Stimulated activated CD4-positive, alpha-beta T cell treated with anti-CD3 and anti-CD28 coated beads, Interleukin-4, amount 100 ng/mL, for 48 hours (primary cell): ENCODE data around the gene HEPACAM.
A peak's percentile ranks its signal among the peaks of the same experiment; 100 is the strongest.
"Not testable (repeated sequence)": the region's sequence is repeated elsewhere in the genome, so short reads cannot be mapped to it uniquely, and the experiment has no call there.

ENCODE experiments used
- DNase-seq, 2 donors: peaks; one replicate each; pipeline ENCODE4 v3.0.0-alpha.2; 2020; ENCODE audit warnings: low read depth in 2 of 2

HEPACAM gene

DNA sequence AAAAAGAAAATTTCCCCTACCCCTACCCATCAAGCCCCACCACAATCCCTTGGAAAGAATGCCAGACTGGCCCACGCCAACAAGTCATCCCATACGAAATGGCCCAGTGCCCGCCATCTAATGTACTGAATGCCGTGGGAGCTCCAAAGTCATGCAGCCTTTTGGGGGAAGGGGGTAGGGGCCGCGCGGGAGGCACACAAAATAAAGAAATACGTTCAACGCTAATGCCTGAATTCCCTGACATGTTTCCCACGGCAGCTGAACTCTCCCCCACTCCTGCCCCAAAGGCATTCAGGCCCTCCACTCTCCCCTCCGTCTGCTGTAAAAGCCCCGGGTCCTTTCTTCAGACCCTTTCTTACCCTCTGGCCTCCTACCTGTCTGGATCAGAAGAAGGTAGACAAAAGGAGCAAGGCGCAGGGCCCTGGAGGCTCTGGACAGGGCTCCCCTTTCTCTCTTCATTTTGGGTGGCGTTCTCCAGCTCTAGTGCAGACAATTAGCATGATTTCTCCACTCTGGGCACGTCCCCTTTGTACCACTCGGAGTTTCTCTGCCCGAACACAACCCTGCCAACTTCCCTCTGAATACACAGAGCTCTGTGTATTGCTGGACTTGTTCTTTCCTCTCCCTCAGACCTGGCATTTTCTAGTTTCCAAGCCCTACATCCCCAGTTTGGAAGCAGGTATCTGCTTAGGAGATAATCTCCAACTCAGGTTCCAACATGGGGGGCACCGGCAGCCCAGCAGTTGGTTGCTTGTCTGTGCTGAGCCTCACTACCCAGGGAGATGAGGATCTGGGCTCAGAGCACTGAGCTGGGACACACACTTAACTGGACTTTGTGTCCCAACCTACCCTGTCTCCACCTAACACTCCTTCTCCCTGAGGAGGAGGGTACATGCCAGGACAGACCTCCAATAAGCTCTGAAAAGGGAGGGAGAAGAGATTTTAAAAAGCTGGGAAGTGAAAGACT, at the start of gene HEPACAM:
Gene HEPACAM (minus strand): TSS at position 500 of the 967 bp plus-strand sequence. CDS start 41 bp downstream, at position 459.
- no peak for DNase-seq

GRCh38 chr11:124984512-124984854, 48.6 kb upstream of the HEPACAM start:
- DNase-seq = no peak

DNA sequence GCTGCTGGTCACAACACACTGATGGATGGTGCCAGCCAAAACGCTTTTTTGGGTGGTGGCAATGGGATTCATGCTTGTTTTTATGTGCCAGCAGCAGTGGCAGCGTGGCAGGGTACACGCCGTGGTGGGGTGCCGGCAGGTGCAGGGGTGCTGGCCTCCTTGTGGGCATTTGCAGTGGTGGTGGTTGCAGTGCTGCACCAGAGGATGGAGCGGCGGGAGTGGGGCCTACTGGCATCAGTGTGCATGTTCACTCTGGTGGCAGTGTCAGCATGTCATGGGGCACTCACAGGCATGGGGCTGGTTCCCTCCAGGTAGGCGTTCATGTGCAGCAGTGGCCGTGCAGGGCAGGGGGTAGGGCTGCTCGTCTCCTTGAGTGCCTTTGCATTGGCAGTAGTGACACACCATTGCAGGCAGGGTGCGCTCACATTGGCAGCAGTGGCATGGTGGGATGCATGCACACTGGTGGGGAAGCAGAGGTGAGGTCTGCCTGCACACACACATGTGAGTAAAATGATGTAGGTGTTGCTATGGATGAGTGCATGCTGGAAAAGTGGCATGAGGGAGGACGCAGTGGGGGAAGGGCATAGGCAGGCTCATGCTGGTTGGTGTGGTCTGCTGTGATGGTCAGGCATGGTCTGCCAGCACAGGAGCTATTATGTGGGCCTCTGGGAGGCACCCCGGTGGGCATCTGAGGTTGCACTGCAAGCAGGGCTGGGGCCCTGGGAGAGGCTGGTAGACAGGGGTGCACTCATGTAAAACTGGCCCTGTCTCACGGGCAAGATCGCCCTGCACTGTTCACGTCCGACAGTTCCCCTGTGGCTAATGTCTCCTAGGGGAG, 48.0 kb upstream of the HEPACAM start:
- no peak for DNase-seq

GRCh38 chr11:124982043-124982442, 46.2 kb upstream of the HEPACAM start:
- DNase-seq = no peak

GRCh38 chr11:124978316-124978715, 42.5 kb upstream of the HEPACAM start:
- no peak for DNase-seq

DNA sequence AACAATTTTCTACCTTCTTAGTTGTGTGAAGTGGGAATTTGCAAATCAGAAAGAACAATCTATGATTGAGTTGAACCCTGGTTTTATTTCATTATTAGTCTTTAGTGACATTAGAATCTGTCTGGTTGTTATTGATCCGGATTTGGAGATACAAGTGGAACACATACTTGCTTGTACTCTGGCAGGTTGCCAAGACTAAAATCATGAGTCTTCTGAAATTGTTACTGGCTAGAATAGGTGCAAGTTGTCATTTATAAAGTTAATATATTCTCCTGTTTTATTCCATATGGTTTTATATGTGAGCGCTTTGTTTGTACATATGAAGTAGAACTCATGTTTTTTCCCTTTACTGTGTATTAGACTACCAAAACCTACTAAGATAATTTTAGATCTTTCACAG, 41.2 kb upstream of the HEPACAM start:
- no peak for DNase-seq

DNA sequence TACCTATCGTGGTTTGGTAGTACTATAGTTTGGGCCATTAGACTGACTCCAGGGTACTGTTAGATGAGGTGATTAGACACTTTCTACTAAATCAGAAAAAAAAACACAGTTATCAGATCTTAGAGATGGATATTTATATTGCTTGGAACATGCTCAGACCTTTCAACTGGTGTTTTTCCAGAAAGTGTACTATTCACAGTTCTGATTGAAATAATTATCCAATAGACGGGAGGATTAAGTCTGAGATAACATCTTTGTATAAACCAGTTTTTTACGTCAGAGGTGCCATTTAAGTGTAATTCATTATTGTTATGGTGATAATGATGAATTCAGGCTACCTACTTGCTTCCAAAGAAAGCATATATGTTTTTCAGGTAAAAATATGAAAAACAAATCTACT, 40.7 kb upstream of the HEPACAM start:
- no peak for DNase-seq

- DNase-seq = no peak
Measured at GRCh38 chr11:124971810-124972209, 36.0 kb upstream of the HEPACAM start.

GRCh38 chr11:124970925-124971324, 35.1 kb upstream of the HEPACAM start:
- no peak for DNase-seq

- DNase-seq = not testable (repeated sequence)
Measured at GRCh38 chr11:124968197-124968596, 32.4 kb upstream of the HEPACAM start.

- no peak for DNase-seq
Measured at GRCh38 chr11:124961972-124962609, 26.2 kb upstream of the HEPACAM start.

GRCh38 chr11:124955035-124955434, 19.2 kb upstream of the HEPACAM start:
- DNase-seq = no peak

GRCh38 chr11:124954590-124954955, 18.7 kb upstream of the HEPACAM start:
- no peak for DNase-seq

DNA sequence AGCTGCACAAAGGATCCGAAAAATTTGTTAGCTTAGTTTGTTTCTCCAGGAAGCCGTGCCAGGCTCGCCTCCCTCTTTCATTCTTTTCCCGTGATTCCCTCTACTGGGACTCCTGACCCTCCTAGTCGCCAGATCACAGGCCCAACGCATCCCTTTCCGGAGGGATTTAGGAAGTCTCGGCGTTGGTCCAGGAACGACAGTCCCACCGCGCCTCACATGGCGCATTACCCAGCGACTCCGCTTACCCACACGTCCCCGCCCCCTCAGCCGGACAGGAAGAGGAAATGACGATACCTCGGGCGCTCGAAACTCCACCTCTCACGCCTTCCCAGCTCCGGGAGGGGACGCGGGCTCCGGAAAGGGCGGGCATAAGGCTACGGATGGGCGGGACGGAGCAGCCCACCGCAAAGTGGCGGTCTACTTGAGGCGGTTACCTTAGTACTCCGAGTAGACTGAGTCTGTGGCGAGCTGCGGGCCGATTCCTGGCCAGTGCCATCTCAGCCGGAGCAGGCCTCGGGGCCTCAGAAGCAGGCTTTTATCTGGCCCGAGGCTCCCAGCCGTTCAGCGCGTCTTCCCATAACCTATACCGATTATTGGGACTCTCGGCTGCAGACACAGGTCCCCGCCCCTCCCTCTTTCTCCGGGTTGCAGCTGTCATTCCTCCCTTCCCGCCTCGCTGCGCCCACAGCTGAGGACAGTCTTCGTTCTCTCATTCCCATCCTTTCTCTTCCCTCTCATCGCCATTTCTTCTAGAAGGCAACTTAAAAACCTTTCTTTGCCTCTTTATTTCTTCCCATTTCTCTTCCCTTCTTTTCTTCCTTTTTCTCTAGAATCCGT, 18.1 kb upstream of the HEPACAM start, which contains the start of gene CCDC15:
Gene CCDC15 (plus strand): TSS at position 450 of the 837 bp plus-strand sequence. CDS start 531 bp downstream, outside the sequence.
- DNase-seq = peak; percentile 91 to 97

GRCh38 chr11:124951341-124951740, 15.5 kb upstream of the HEPACAM start:
- no peak for DNase-seq

GRCh38 chr11:124950601-124951330, 14.9 kb upstream of the HEPACAM start:
- DNase-seq = no peak

GRCh38 chr11:124946735-124947141, 10.9 kb upstream of the HEPACAM start:
- no peak for DNase-seq

DNA sequence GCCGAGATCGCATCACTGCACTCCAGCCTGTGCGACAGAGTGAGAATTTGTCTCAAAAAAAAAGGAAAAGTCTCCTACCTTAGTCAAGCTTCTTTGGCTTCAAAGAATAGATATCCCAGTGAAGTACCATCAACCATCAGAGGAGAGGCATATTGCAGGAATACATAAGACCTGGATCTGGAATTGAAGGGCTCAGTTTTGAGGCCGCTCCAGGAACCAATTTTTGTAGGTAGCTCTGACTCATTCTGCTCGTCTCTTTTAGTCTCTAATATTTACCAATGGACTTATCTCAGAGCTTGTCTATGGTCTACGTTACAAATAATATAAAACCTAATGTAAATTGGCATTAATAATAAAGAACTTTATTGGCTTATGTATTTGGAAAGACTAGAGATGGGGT, 10.0 kb upstream of the HEPACAM start:
- DNase-seq = no peak

- DNase-seq = no peak
Measured at GRCh38 chr11:124944565-124944964, 8.7 kb upstream of the HEPACAM start.

DNA sequence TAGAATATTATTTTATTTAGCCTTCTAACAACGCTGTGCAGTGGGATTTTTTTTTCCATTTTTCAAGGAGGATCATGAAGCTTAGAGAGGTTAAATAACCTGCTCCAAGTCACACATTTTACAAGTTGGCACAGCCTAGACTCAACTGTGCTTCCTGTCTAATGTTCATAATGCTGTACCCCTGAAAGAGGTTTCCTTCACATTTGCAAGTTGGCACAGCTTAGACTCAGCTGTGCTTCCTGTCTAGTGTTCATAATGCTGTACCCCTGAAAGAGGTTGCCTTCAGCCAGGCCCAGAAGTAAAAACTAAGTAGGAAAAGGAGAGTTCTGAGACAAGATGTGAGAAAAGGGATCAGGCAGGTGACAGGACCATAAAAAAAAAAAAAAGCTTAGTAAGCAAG, 7.9 kb upstream of the HEPACAM start:
- no peak for DNase-seq

- no peak for DNase-seq
Measured at GRCh38 chr11:124943254-124943616, 7.4 kb upstream of the HEPACAM start.
